Panc1 (cell line): ENCODE results near the gene MSI2. TPM values are rescaled to one million over a fixed set of nuclear protein-coding genes. Genes with fewer than 3 reads are reported as not detected.

Experiments
- ATAC-seq: fragments of 200-7000 bp; cut with Tn5 transposase; 2 replicates; pipeline ENCODE4 v1.9.1; 2020; ENCODE audit warnings: mild to moderate bottlenecking, moderate library complexity
- BruUV-seq: library from RNA; stranded (reverse); fragments of 400-500 nt; replicated peaks from 2 replicates; lab custom pipeline; 2021; lab: Mats Ljungman, UMichigan
- CTCF ChIA-PET: fragments of 300-600 bp; sonication (Branson Sonifier 250); formaldehyde crosslinking; loops from one replicate; lab custom pipeline; 2022; ENCODE audit warnings: antibody characterized with exemption; lab: Charles Lee
- POLR2A ChIA-PET: fragments of 300-600 bp; sonication (Branson Sonifier 250); formaldehyde crosslinking; loops from one replicate; lab custom pipeline; 2022; ENCODE audit warnings: antibody characterized with exemption; lab: Charles Lee
- DNase-seq: peaks from one replicate; pipeline ENCODE4 v3.0.0-alpha.2; 2010; ENCODE audit warnings: low read depth, low spot score
- H3K27ac ChIP-seq: 2 replicates; pipeline ENCODE4 v1.5.1; 2011; ENCODE audit warnings: mild to moderate bottlenecking, low read length, inconsistent platforms
- H3K27me3 ChIP-seq: fragments of 200-500 bp; sonication (Bioruptor generic); 2 replicates; pipeline ENCODE4 v1.6.0; 2014; ENCODE audit warnings: low read length, inconsistent platforms; ENCODE audit not compliant: control insufficient read depth, insufficient read depth
- H3K36me3 ChIP-seq: fragments of 200-500 bp; sonication (Bioruptor generic); 2 replicates; pipeline ENCODE4 v1.5.1; 2014; ENCODE audit warnings: inconsistent platforms, mild to moderate bottlenecking, low read length, moderate library complexity; ENCODE audit not compliant: control insufficient read depth, insufficient read depth
- H3K4me1 ChIP-seq: 2 replicates; pipeline ENCODE4 v1.5.1; 2011; ENCODE audit warnings: inconsistent platforms, mild to moderate bottlenecking, low read length, moderate library complexity; ENCODE audit not compliant: control insufficient read depth, insufficient read depth
- H3K4me3 ChIP-seq, 2 experiments: 2 replicates each; pipeline ENCODE4 v1.5.1; 2011 to 2012; ENCODE audit warnings: low read depth in 2 of 2, low read length in 2 of 2, mild to moderate bottlenecking in 2 of 2, inconsistent platforms in 1 of 2, moderate library complexity in 1 of 2
- H3K9me3 ChIP-seq: fragments of 200-500 bp; sonication (Bioruptor generic); 2 replicates; pipeline ENCODE4 v1.5.1; 2014; ENCODE audit warnings: low read depth, mild to moderate bottlenecking, inconsistent platforms, low read length, moderate library complexity; ENCODE audit not compliant: control insufficient read depth, insufficient read depth
- POLR2AphosphoS5 ChIP-seq: IDR thresholded peaks from 2 replicates; pipeline ENCODE4 v1.6.1; 2012; ENCODE audit warnings: mild to moderate bottlenecking, low read depth, low read length, moderate library complexity
- SIN3A ChIP-seq: IDR thresholded peaks from 2 replicates; pipeline ENCODE4 v1.6.1; 2012; ENCODE audit warnings: low read depth, mild to moderate bottlenecking, low read length, moderate library complexity, borderline replicate concordance; ENCODE audit not compliant: insufficient read depth
- TCF7L2 ChIP-seq: IDR thresholded peaks from 2 replicates; pipeline ENCODE4 v1.6.1; 2011; ENCODE audit warnings: mild to moderate bottlenecking, low read depth, low read length, inconsistent platforms
- in situ Hi-C: cut with HindIII; loops from 2 replicates; pipeline ENCODE4 v1.10.0; 2016; ENCODE audit warnings: low sequenced_read_pairs, low pct_unique_long_range_greater_than_20kb
- intact Hi-C: fragments of 100-400 bp; cut with micrococcal nuclease; formaldehyde crosslinking; loops from one replicate; pipeline ENCODE4 v1.10.0; 2022; ENCODE audit not compliant: unreplicated experiment
- total RNA-seq: library from RNA; stranded (reverse); gene quantifications from one replicate; pipeline ENCODE4 v1.2.1, GENCODE V29; 2021; ENCODE audit not compliant: unreplicated experiment
- TF ChIP-seq, protein P1 (sequence below), 2 experiments: IDR thresholded peaks; 2 replicates each; pipeline ENCODE4 v1.6.1; 2011 to 2012; ENCODE audit warnings: low read depth in 2 of 2, control low read depth in 1 of 2, low read length in 1 of 2, mild to moderate bottlenecking in 1 of 2, moderate library complexity in 1 of 2; ENCODE audit not compliant: insufficient read depth in 1 of 2
- TF ChIP-seq, protein P2 (sequence below): fragments of 450-650 bp; IDR thresholded peaks from 2 replicates; pipeline ENCODE4 v1.5.1; 2017; ENCODE audit warnings: mild to moderate bottlenecking

MSI2 gene
- total RNA-seq, 1 experiment from 2014 or later, result 38.5 TPM

DNA sequence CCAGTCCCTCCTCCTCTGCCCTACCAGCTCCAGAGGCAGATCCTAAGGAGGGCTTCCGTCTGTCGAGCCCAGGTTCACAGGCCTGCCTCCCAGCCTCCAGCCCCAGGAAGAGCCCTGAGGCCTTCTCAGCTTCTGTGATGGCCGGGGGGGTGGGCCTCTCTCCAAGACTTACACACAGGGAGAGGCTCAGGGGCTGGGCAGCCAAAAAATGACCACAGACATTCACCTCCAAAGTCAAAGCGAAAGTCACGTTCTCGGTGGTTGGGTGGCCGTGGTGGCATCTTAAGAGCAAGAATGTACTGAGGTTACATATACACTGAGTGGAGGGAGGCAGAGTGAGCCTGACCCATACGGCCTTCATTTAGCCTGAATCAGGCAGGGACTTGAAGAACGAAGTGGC is 369.6 kb downstream of the MSI2 start:
- H3K27ac ChIP-seq, result no peak overlapping the region
- intact Hi-C loops, result no loop called here
- ChIA-PET CTCF (interaction anchor here (2.0 kb wide), 1 partner anchor 46 kb away, joined by 4 read pairs; no protein-coding TSS in a partner anchor), POLR2A (no interaction called here)
- ATAC-seq (no peak), DNase-seq (no peak)
- H3K36me3 ChIP-seq, result no peaks in the 10 kb centered on the region
- in situ Hi-C loops, result no loop called here
- no peaks in the 10 kb centered on the region for H3K4me1 ChIP-seq
- TF ChIP-seq TCF7L2 (no peak), SIN3A (no peak), POLR2AphosphoS5 (no peak)
- TF ChIP-seq, protein P1, sequence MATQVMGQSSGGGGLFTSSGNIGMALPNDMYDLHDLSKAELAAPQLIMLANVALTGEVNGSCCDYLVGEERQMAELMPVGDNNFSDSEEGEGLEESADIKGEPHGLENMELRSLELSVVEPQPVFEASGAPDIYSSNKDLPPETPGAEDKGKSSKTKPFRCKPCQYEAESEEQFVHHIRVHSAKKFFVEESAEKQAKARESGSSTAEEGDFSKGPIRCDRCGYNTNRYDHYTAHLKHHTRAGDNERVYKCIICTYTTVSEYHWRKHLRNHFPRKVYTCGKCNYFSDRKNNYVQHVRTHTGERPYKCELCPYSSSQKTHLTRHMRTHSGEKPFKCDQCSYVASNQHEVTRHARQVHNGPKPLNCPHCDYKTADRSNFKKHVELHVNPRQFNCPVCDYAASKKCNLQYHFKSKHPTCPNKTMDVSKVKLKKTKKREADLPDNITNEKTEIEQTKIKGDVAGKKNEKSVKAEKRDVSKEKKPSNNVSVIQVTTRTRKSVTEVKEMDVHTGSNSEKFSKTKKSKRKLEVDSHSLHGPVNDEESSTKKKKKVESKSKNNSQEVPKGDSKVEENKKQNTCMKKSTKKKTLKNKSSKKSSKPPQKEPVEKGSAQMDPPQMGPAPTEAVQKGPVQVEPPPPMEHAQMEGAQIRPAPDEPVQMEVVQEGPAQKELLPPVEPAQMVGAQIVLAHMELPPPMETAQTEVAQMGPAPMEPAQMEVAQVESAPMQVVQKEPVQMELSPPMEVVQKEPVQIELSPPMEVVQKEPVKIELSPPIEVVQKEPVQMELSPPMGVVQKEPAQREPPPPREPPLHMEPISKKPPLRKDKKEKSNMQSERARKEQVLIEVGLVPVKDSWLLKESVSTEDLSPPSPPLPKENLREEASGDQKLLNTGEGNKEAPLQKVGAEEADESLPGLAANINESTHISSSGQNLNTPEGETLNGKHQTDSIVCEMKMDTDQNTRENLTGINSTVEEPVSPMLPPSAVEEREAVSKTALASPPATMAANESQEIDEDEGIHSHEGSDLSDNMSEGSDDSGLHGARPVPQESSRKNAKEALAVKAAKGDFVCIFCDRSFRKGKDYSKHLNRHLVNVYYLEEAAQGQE (IDR thresholded peaks at IDR 0.05; ENCODE audit: insufficient read depth in 1 of 2, low read depth in 2 of 2, low read length in 1 of 2), result no peak
- TF ChIP-seq, protein P2, sequence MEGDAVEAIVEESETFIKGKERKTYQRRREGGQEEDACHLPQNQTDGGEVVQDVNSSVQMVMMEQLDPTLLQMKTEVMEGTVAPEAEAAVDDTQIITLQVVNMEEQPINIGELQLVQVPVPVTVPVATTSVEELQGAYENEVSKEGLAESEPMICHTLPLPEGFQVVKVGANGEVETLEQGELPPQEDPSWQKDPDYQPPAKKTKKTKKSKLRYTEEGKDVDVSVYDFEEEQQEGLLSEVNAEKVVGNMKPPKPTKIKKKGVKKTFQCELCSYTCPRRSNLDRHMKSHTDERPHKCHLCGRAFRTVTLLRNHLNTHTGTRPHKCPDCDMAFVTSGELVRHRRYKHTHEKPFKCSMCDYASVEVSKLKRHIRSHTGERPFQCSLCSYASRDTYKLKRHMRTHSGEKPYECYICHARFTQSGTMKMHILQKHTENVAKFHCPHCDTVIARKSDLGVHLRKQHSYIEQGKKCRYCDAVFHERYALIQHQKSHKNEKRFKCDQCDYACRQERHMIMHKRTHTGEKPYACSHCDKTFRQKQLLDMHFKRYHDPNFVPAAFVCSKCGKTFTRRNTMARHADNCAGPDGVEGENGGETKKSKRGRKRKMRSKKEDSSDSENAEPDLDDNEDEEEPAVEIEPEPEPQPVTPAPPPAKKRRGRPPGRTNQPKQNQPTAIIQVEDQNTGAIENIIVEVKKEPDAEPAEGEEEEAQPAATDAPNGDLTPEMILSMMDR, result no peak
- H3K27me3 ChIP-seq, result no peaks in the 10 kb centered on the region
- H3K9me3 ChIP-seq, result no peaks in the 10 kb centered on the region
- BruUV-seq, result no TSS peak
- H3K4me3 ChIP-seq, result no peak overlapping the region

DNA sequence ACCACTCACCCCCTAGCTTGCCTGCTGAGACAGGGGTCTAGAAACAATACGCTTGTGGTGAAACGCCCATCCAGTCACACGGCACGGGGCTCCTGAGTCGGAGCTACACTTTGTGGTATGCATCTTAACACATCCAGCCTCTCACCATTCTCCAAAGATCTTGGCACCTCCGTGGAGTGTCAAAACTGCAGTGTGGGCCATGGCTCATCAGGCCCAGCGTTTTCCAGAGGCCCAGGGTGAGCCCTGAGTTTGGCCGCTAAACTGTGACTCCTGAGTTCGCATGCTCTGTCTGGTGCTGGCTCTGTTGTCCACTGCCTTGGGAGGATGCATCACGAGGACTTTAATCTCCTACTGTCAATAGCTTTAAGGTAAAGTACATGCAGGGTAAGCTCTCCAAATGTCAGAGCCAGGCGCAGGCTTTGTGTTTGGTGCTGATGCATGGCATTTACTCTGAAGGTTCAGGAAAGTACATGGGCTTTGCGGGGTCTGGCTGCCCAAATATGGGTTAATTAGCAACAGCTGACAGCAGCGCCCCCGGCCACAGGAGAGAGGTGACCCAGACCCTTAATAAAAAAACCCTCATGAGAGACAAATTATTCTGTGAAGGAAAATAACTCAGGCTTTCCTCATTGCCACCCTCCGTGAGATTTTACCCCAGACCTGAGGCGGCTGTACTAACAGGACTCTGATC is 370.3 kb downstream of the MSI2 start:
- TF ChIP-seq POLR2AphosphoS5, result no peak
- TF ChIP-seq, protein P2, result no peak
- TF ChIP-seq SIN3A, result no peak
- no peak for TF ChIP-seq TCF7L2
- TF ChIP-seq, protein P1 (IDR thresholded peaks at IDR 0.05; ENCODE audit: insufficient read depth in 1 of 2, low read depth in 2 of 2, low read length in 1 of 2), result no peak
- POLR2A ChIA-PET, result no interaction called here
- CTCF ChIA-PET, result interaction anchor here (2.0 kb wide), 1 partner anchor 45 kb away, joined by 4 read pairs; no protein-coding TSS in a partner anchor
- Histone ChIP-seq H3K4me1 (no peaks in the 10 kb centered on the region), H3K36me3 (no peaks in the 10 kb centered on the region), H3K27me3 (no peaks in the 10 kb centered on the region), H3K9me3 (no peaks in the 10 kb centered on the region), H3K4me3 (no peak overlapping the region), H3K27ac (no peak overlapping the region)
- DNase-seq, result no peak
- intact Hi-C loops (no loop called here), in situ Hi-C loops (no loop called here)
- ATAC-seq, result no peak; the same call in 1 of the 2 replicates
- no TSS peak for BruUV-seq
